Neural cell (in vitro differentiated cells): ENCODE measurements around the gene EGLN1. TPM values are rescaled to one million over a fixed set of nuclear protein-coding genes. Genes with fewer than 3 reads are reported as not detected.

Source experiments
- H2AFZ ChIP-seq: fragments of 200-600, 300-800 bp; sonication (generic), shearing (Covaris generic); 2 replicates; pipeline ENCODE4 v1.6.0; 2014; ENCODE audit warnings: low read depth, mild to moderate bottlenecking, antibody characterized with exemption, low read length, moderate library complexity
- H3F3A ChIP-seq: fragments of 200-600 bp; shearing (Covaris generic); 2 replicates; pipeline ENCODE4 v1.6.1; 2016; ENCODE audit warnings: mild to moderate bottlenecking, moderate library complexity, mixed read lengths, antibody characterized with exemption, low read length; ENCODE audit not compliant: insufficient read depth, poor library complexity, severe bottlenecking
- H3K27ac ChIP-seq: fragments of 200-600, 300-800 bp; sonication (generic), shearing (Covaris generic); 2 replicates; pipeline ENCODE4 v1.5.1; 2014; ENCODE audit warnings: mild to moderate bottlenecking, low read length, moderate library complexity
- H3K27me3 ChIP-seq: fragments of 300-800, 200-600 bp; sonication (generic), shearing (Covaris generic); 2 replicates; pipeline ENCODE4 v1.6.0; 2014; ENCODE audit warnings: mild to moderate bottlenecking, low read depth, low read length, moderate library complexity; ENCODE audit not compliant: insufficient read depth
- H3K36me3 ChIP-seq: fragments of 300-800, 200-600 bp; sonication (generic), shearing (Covaris generic); 2 replicates; pipeline ENCODE4 v1.5.1; 2014; ENCODE audit warnings: mild to moderate bottlenecking, antibody characterized with exemption, low read length, moderate library complexity; ENCODE audit not compliant: insufficient read depth
- H3K4me2 ChIP-seq: fragments of 300-800, 200-600 bp; sonication (generic), shearing (Covaris generic); 2 replicates; pipeline ENCODE4 v1.6.0; 2014; ENCODE audit warnings: mild to moderate bottlenecking, low read length
- H3K4me3 ChIP-seq: fragments of 300-800, 200-600 bp; sonication (generic), shearing (Covaris generic); 2 replicates; pipeline ENCODE4 v1.5.1; 2014; ENCODE audit warnings: mild to moderate bottlenecking, low read length, moderate library complexity
- H3K79me2 ChIP-seq: fragments of 200-600 bp; shearing (Covaris generic); replicated peaks from 2 replicates; pipeline ENCODE4 v1.6.0; 2014; ENCODE audit warnings: mild to moderate bottlenecking, low read length, moderate library complexity; ENCODE audit not compliant: insufficient read depth
- H3K9ac ChIP-seq: fragments of 300-800, 200-600 bp; sonication (generic), shearing (Covaris generic); 2 replicates; pipeline ENCODE4 v1.6.1; 2016; ENCODE audit warnings: mild to moderate bottlenecking, low read length, mixed read lengths
- H3K9me2 ChIP-seq: fragments of 200-600 bp; shearing (Covaris generic); 2 replicates; pipeline ENCODE4 v1.6.1; 2016; ENCODE audit warnings: mild to moderate bottlenecking, low read length, mixed read lengths; ENCODE audit not compliant: insufficient read depth
- H3K9me3 ChIP-seq: fragments of 200-600, 300-800 bp; sonication (generic), shearing (Covaris generic); 2 replicates; pipeline ENCODE4 v1.6.1; 2016; ENCODE audit warnings: mild to moderate bottlenecking, mixed run types, low read length, moderate library complexity, mixed read lengths
- H4K20me1 ChIP-seq: fragments of 200-600 bp; shearing (Covaris generic); 2 replicates; pipeline ENCODE4 v1.6.1; 2016; ENCODE audit warnings: mild to moderate bottlenecking, mixed run types; ENCODE audit not compliant: insufficient read depth
- CTCF ChIP-seq: fragments of 450-650 bp; IDR thresholded peaks from 2 replicates; pipeline ENCODE4 v1.5.1; 2014; ENCODE audit warnings: antibody characterized with exemption, mild to moderate bottlenecking, moderate library complexity; ENCODE audit not compliant: poor library complexity, severe bottlenecking
- EP300 ChIP-seq: fragments of 450-650 bp; conservative IDR thresholded peaks from 2 replicates; pipeline ENCODE4 v1.6.1; 2014; ENCODE audit warnings: antibody characterized with exemption, mild to moderate bottlenecking, moderate library complexity; ENCODE audit not compliant: poor library complexity, severe bottlenecking
- EZH2 ChIP-seq: fragments of 200-600, 300-800 bp; shearing (Covaris generic), sonication (generic); IDR thresholded peaks from 2 replicates; pipeline ENCODE4 v1.6.1; 2014; ENCODE audit warnings: antibody characterized with exemption, low read length, borderline replicate concordance, mild to moderate bottlenecking; ENCODE audit not compliant: insufficient read depth, poor library complexity, severe bottlenecking
- MXI1 ChIP-seq: fragments of 450-650 bp; conservative IDR thresholded peaks from 2 replicates; pipeline ENCODE4 v1.6.1; 2014; ENCODE audit warnings: antibody characterized with exemption, mild to moderate bottlenecking; ENCODE audit not compliant: poor library complexity, severe bottlenecking
- POLR2AphosphoS5 ChIP-seq: IDR thresholded peaks from 2 replicates; pipeline ENCODE4 v1.6.1; 2012
- RAD21 ChIP-seq: fragments of 450-650 bp; conservative IDR thresholded peaks from 2 replicates; pipeline ENCODE4 v1.6.1; 2014; ENCODE audit warnings: antibody characterized with exemption, mild to moderate bottlenecking, moderate library complexity
- REST ChIP-seq: IDR thresholded peaks from 2 replicates; pipeline ENCODE4 v1.6.1; 2012; ENCODE audit warnings: borderline replicate concordance
- SMC3 ChIP-seq: fragments of 450-650 bp; conservative IDR thresholded peaks from 2 replicates; pipeline ENCODE4 v1.6.1; 2014; ENCODE audit warnings: antibody characterized with exemption, mild to moderate bottlenecking, moderate library complexity; ENCODE audit not compliant: poor library complexity
- TAF1 ChIP-seq: IDR thresholded peaks from 2 replicates; pipeline ENCODE4 v1.6.1; 2012; ENCODE audit warnings: low read depth
- polyA plus RNA-seq: library from polyadenylated mRNA; depleted of rRNA; stranded (reverse); fragments of >200 nt; gene quantifications from 2 replicates; pipeline ENCODE4 v1.2.3, GENCODE V29; 2014

Gene EGLN1
- polyA plus RNA-seq, 1 donor from 2014 or later: 33.2 TPM

- no peak overlapping the region for H3K4me3 ChIP-seq
- no peak overlapping the region for H3K9ac ChIP-seq
- H3K4me2 ChIP-seq: no peak overlapping the region
- H3K9me2 ChIP-seq: no peaks in the 10 kb centered on the region
- TF ChIP-seq MXI1 (no peak), EP300 (no peak), POLR2AphosphoS5 (no peak), EZH2 (no peak), CTCF (no peak), RAD21 (no peak), TAF1 (no peak), REST (no peak), SMC3 (no peak)
- H2AFZ ChIP-seq: no peak overlapping the region
- no peaks in the 10 kb centered on the region for H3K36me3 ChIP-seq
- no peaks in the 10 kb centered on the region for H3K9me3 ChIP-seq
- H3F3A ChIP-seq: no peaks in the 10 kb centered on the region
- H3K27me3 ChIP-seq: no peaks in the 10 kb centered on the region
- no peak overlapping the region for H3K27ac ChIP-seq
- no peaks in the 10 kb centered on the region for H4K20me1 ChIP-seq
- no peaks in the 10 kb centered on the region for H3K79me2 ChIP-seq
Measured at GRCh38 chr1:231317306-231318014, 104.6 kb downstream of the EGLN1 start.

GRCh38 chr1:231315887-231316286 is 106.2 kb downstream of the EGLN1 start:
- Histone ChIP-seq H3K4me2 (no peak overlapping the region), H3K9ac (no peak overlapping the region), H2AFZ (no peak overlapping the region), H3K27me3 (no peaks in the 10 kb centered on the region), H3F3A (no peaks in the 10 kb centered on the region), H3K79me2 (no peaks in the 10 kb centered on the region), H3K9me2 (no peaks in the 10 kb centered on the region), H4K20me1 (no peaks in the 10 kb centered on the region), H3K36me3 (no peaks in the 10 kb centered on the region), H3K9me3 (no peaks in the 10 kb centered on the region), H3K27ac (no peak overlapping the region), H3K4me3 (no peak overlapping the region)
- no peak for TF ChIP-seq EP300

Other genes starting within 250 kb of the EGLN1 start
- 50.8 and 58.6 TPM in 2 replicates for gene GNPAT, start 181.1 kb downstream of the EGLN1 start, polyA plus RNA-seq
- 12.9 and 16.9 TPM in 2 replicates for gene EXOC8, start 84.4 kb downstream of the EGLN1 start, polyA plus RNA-seq
- 11.8 and 17.3 TPM in 2 replicates for gene SPRTN, start 84.0 kb downstream of the EGLN1 start, polyA plus RNA-seq
- 55.1 and 55.2 TPM in 2 replicates for gene TSNAX, start 106.4 kb upstream of the EGLN1 start, polyA plus RNA-seq
- gene DISC1, start 204.5 kb upstream of the EGLN1 start, polyA plus RNA-seq: 0.42 and 0.84 TPM in 2 replicates